Measurements from ENCODE around the gene FOXJ2. TPM values are rescaled to one million over a fixed set of nuclear protein-coding genes. Genes with fewer than 3 reads are reported as not detected.
"Not testable (repeated sequence)": the region's sequence is repeated elsewhere in the genome, so short reads cannot be mapped to it uniquely, and the experiment has no call there.

Gene FOXJ2
- total and polyA plus RNA-seq, 2 of the 4 experiments (the other 2 are of a cell fraction), result 3.0 to 8.4 TPM

DNA sequence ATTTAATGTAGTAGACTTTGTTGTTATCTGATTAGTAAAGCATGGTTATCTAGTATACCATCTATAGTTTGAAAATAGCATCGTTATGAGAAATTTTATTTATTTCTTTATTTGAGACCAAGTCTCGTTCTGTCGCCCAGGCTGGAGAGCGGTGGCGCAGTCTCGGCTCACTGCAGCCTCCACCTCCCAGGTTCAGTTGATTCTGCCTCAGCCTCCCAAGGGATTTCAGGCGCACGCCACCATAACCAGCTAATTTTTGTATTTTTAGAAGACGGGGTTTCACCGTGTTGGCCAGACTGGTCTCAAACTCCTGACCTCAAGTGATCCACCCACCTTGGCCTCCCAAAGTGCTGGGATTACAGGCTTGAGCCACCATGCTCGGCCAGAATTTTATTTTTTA is 56.8 kb downstream of the FOXJ2 start:
- H3K4me3 ChIP-seq (ENCODE audit: insufficient read depth, low read depth, low read length); H3K9me3 ChIP-seq (ENCODE audit: control insufficient read depth, insufficient read depth, low read length); H2AK9ac ChIP-seq (replicated peaks; ENCODE audit: low read depth, low read length, poor library complexity); H3K9ac ChIP-seq (ENCODE audit: low read depth, low read length); H3K4ac ChIP-seq (ENCODE audit: low read depth, low read length); H4K91ac ChIP-seq (ENCODE audit: insufficient read depth, low read depth, low read length); H2AK5ac ChIP-seq (ENCODE audit: low read depth, low read length); dilution Hi-C loops (cut with HindIII; ENCODE audit: low sequenced_read_pairs, unreplicated experiment); H3K56ac ChIP-seq (ENCODE audit: extremely low read depth, insufficient read depth, low read length); H2BK5ac ChIP-seq (ENCODE audit: low read depth, low read length, poor library complexity, severe bottlenecking); POLR2A ChIA-PET (ENCODE audit: unreplicated experiment); H3K18ac ChIP-seq (ENCODE audit: low read depth, low read length); H3K4me1 ChIP-seq (ENCODE audit: control insufficient read depth, insufficient read depth, low read length); DNase-seq; H2BK120ac ChIP-seq (ENCODE audit: low read depth, low read length); H3K4me2 ChIP-seq (ENCODE audit: low read depth, low read length); in situ Hi-C loops (cut with MboI; ENCODE audit: low sequenced_read_pairs); H2BK15ac ChIP-seq (ENCODE audit: low read depth, low read length); H4K5ac ChIP-seq (ENCODE audit: low read depth, low read length); BruUV-seq (replicated peaks); ATAC-seq (ENCODE audit: low read depth); H2AFZ ChIP-seq (replicated peaks; ENCODE audit: low read length, poor library complexity); H3K9me1 ChIP-seq (ENCODE audit: insufficient read depth, low read length); H4K20me1 ChIP-seq (ENCODE audit: insufficient read depth, low read length); intact Hi-C loops (cut with micrococcal nuclease); H3K23ac ChIP-seq (ENCODE audit: low read depth, low read length); H3K27me3 ChIP-seq (ENCODE audit: control insufficient read depth, insufficient read depth, low read length); H4K8ac ChIP-seq (ENCODE audit: low read depth in 2 of 2, low read length in 2 of 2); H3K27ac ChIP-seq (ENCODE audit: insufficient read depth, low read length); H3K14ac ChIP-seq (replicated peaks; ENCODE audit: low read depth, low read length); H2BK20ac ChIP-seq (ENCODE audit: low read depth, low read length): not testable (repeated sequence)
- CTCF ChIA-PET, result interaction anchor here (0.5 kb wide), 1 partner anchor 112 kb away, joined by 3 read pairs; no protein-coding TSS in a partner anchor
- WGBS, 2 experiments (ENCODE audit: extremely low coverage in 2 of 2, insufficient read length in 1 of 2), result 90% methylated on average over 5 of the region's 11 CpGs; no CpG with 5 or more reads in 1 of the 2 experiments
- Histone ChIP-seq H3K36me3 (ENCODE audit: control insufficient read depth, insufficient read depth, low read length) (peaks cover 28% of the 10 kb centered on the region), H3K79me1 (ENCODE audit: low read depth in 1 of 2, low read length in 2 of 2) (peaks cover 8 to 32% of the 10 kb centered on the region in 2 experiments)

All from IMR-90 (cell line).